ENCODE data around the gene SPAG16.

Gene SPAG16

GRCh38 chr2:214311031-214311533 lies 1026.8 kb downstream of the SPAG16 start:
- DNase-seq, result no peak

GRCh38 chr2:214311931-214312749 lies 1027.9 kb downstream of the SPAG16 start:
- no peak for DNase-seq

- DNase-seq, result no peak
Observed at GRCh38 chr2:214315324-214315723, 1031.1 kb downstream of the SPAG16 start.

- DNase-seq, result no peak
Observed at GRCh38 chr2:214320211-214320610, 1035.9 kb downstream of the SPAG16 start.

GRCh38 chr2:214322662-214323061 lies 1038.4 kb downstream of the SPAG16 start:
- no peak for DNase-seq

- no peak for DNase-seq
Observed at GRCh38 chr2:214325404-214325803, 1041.1 kb downstream of the SPAG16 start.

- DNase-seq, result no peak
Observed at GRCh38 chr2:214328941-214329340, 1044.7 kb downstream of the SPAG16 start.

GRCh38 chr2:214341646-214342045 lies 1057.4 kb downstream of the SPAG16 start:
- no peak for DNase-seq

- no peak for DNase-seq
Observed at GRCh38 chr2:214358506-214358905, 1074.2 kb downstream of the SPAG16 start.

- DNase-seq, result no peak
Observed at GRCh38 chr2:214361116-214361515, 1076.9 kb downstream of the SPAG16 start.

- DNase-seq, result no peak
Observed at GRCh38 chr2:214365549-214365948, 1081.3 kb downstream of the SPAG16 start.

GRCh38 chr2:214367171-214367570 lies 1082.9 kb downstream of the SPAG16 start:
- DNase-seq, result no peak

- no peak for DNase-seq
Observed at GRCh38 chr2:214376618-214377285, 1092.5 kb downstream of the SPAG16 start.

- DNase-seq, result no peak
Observed at GRCh38 chr2:214377286-214377624, 1093.0 kb downstream of the SPAG16 start.

- DNase-seq, result no peak
Observed at GRCh38 chr2:214378455-214379103, 1094.3 kb downstream of the SPAG16 start.

GRCh38 chr2:214379227-214379626 lies 1095.0 kb downstream of the SPAG16 start:
- DNase-seq, result no peak

GRCh38 chr2:214380681-214381080 lies 1096.4 kb downstream of the SPAG16 start:
- no peak for DNase-seq

GRCh38 chr2:214382229-214382628 lies 1098.0 kb downstream of the SPAG16 start:
- DNase-seq, result no peak

- no peak for DNase-seq
Observed at GRCh38 chr2:214386720-214387119, 1102.5 kb downstream of the SPAG16 start.

GRCh38 chr2:214389334-214389733 lies 1105.1 kb downstream of the SPAG16 start:
- DNase-seq, result no peak

GRCh38 chr2:214393796-214394195 lies 1109.5 kb downstream of the SPAG16 start:
- DNase-seq, result no peak

- DNase-seq, result no peak
Observed at GRCh38 chr2:214395040-214395439, 1110.8 kb downstream of the SPAG16 start.

GRCh38 chr2:214401580-214401979 lies 1117.3 kb downstream of the SPAG16 start:
- no peak for DNase-seq

Data from CD4-positive, alpha-beta T cell treated with Interleukin-15 for 1 hour (primary cell).